Measurements from ENCODE around the gene RUNX1.

Gene RUNX1

DNA sequence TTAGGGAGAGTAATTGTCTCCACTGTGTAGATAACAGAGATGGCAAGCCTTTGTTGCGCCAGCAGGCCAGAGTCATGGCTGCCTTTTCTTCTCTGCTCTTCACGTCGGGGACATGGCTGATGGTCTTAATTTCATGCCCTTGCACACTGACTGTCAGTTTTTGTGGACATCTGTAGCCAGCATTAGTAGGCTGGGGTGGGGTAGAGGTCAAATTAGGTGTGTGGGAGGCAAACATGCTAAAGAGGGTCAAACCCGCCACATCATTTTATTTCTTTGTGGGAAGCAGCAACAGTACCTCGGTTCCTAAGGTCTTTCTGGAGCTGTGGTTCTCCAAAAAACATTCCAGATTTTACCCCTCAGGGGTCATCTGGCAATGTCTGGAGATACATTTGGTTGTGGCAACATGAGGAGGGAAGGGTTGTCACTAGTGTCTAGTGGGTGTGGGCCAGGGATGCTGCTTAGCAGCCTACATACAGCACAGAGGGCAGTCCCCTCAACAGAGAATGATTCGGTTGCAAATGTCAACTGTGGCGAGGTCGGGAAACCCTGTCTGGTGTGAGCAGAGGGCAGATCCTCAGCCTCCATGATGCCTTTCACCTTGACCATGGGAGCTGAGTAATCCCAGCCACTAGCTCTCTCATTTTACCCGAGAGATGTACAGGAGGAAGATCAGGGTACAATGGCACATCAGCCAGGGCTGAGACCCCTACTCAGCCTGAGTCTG lies 14.7 kb downstream of the RUNX1 start:
- POLR2A ChIA-PET: no interaction called here
- TF ChIP-seq TARDBP (IDR thresholded peaks at IDR 0.05): no peak
- TF ChIP-seq SUZ12 (IDR thresholded peaks at IDR 0.05): no peak
- TF ChIP-seq HDGF (IDR thresholded peaks at IDR 0.05; ENCODE audit: borderline replicate concordance): no peak
- no peak for TF ChIP-seq FOXA1 (IDR thresholded peaks at IDR 0.05)
- TF ChIP-seq ELF4 (IDR thresholded peaks at IDR 0.05): no peak
- TF ChIP-seq ZNF384 (IDR thresholded peaks at IDR 0.05): no peak
- TF ChIP-seq SP1 (IDR thresholded peaks at IDR 0.05): no peak
- no peak for TF ChIP-seq FOXM1 (IDR thresholded peaks at IDR 0.05; ENCODE audit: borderline replicate concordance)
- TF ChIP-seq BHLHE40 (IDR thresholded peaks at IDR 0.05; ENCODE audit: borderline replicate concordance): no peak
- no peak for TF ChIP-seq ARNT (IDR thresholded peaks at IDR 0.05)
- TF ChIP-seq PKNOX1 (IDR thresholded peaks at IDR 0.05): no peak
- no peak for TF ChIP-seq FOXK2 (IDR thresholded peaks at IDR 0.05)
- TF ChIP-seq LEF1 (IDR thresholded peaks at IDR 0.05; ENCODE audit: borderline replicate concordance): no peak
- TF ChIP-seq L3MBTL2 (conservative IDR thresholded peaks at IDR 0.05): no peak
- TF ChIP-seq CTBP1 (IDR thresholded peaks at IDR 0.05; ENCODE audit: borderline replicate concordance): no peak
- TF ChIP-seq NFRKB (IDR thresholded peaks at IDR 0.05): no peak
- CTCF ChIA-PET: no interaction called here
- DNase-seq (ENCODE audit: extremely low spot score): no peak

- no peak for DNase-seq (ENCODE audit: extremely low spot score)
- CTCF ChIA-PET: no interaction called here
- no peak for TF ChIP-seq PKNOX1 (IDR thresholded peaks at IDR 0.05)
- TF ChIP-seq CTBP1 (IDR thresholded peaks at IDR 0.05; ENCODE audit: borderline replicate concordance): no peak
- no peak for TF ChIP-seq FOXA1 (IDR thresholded peaks at IDR 0.05)
- no peak for TF ChIP-seq SUZ12 (IDR thresholded peaks at IDR 0.05)
- TF ChIP-seq FOXK2 (IDR thresholded peaks at IDR 0.05): no peak
- TF ChIP-seq L3MBTL2 (conservative IDR thresholded peaks at IDR 0.05): no peak
- POLR2A ChIA-PET: no interaction called here
These were observed 16.4 kb downstream of the RUNX1 start for GRCh38 chr21:35032474-35033263.

DNA sequence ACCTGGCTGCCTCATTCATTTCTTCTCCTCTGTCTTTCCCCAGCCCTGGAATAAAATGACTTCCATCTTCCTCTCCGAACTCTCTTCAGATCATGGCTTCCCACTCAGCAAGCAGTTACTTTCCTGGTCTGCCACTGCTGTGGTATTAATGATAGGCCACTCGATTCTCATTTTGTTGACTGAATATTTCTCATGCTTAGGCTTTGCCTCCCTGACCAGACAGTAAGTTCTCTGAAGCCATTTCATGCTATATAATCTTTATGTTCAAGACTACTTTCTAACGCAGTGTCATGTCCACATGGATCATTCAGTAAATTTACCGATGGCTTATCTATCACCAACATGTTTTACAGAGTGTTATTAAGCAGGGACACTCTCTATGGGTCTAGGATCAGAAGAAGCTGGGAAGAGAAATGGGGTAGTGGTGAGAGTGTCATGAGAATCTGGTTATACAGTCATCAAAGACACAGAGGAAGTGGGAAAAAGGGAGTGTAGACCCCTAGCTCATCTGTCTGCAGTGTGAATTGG lies 20.6 kb downstream of the RUNX1 start:
- ChIA-PET POLR2A (no interaction called here), CTCF (no interaction called here)
- TF ChIP-seq PKNOX1 (IDR thresholded peaks at IDR 0.05): no peak
- no peak for TF ChIP-seq BHLHE40 (IDR thresholded peaks at IDR 0.05; ENCODE audit: borderline replicate concordance)
- TF ChIP-seq ZNF384 (IDR thresholded peaks at IDR 0.05): no peak
- TF ChIP-seq ELF4 (IDR thresholded peaks at IDR 0.05): no peak
- TF ChIP-seq ARNT (IDR thresholded peaks at IDR 0.05): no peak
- no peak for TF ChIP-seq HDGF (IDR thresholded peaks at IDR 0.05; ENCODE audit: borderline replicate concordance)
- TF ChIP-seq SP1 (IDR thresholded peaks at IDR 0.05): no peak
- no peak for TF ChIP-seq LEF1 (IDR thresholded peaks at IDR 0.05; ENCODE audit: borderline replicate concordance)
- no peak for TF ChIP-seq L3MBTL2 (conservative IDR thresholded peaks at IDR 0.05)
- TF ChIP-seq SUZ12 (IDR thresholded peaks at IDR 0.05): no peak
- no peak for TF ChIP-seq TARDBP (IDR thresholded peaks at IDR 0.05)
- no peak for TF ChIP-seq NFRKB (IDR thresholded peaks at IDR 0.05)
- TF ChIP-seq FOXM1 (IDR thresholded peaks at IDR 0.05; ENCODE audit: borderline replicate concordance): no peak
- TF ChIP-seq FOXA1 (IDR thresholded peaks at IDR 0.05): no peak
- no peak for TF ChIP-seq FOXK2 (IDR thresholded peaks at IDR 0.05)
- TF ChIP-seq CTBP1 (IDR thresholded peaks at IDR 0.05; ENCODE audit: borderline replicate concordance): no peak
- DNase-seq (ENCODE audit: extremely low spot score): no peak

- POLR2A ChIA-PET: no interaction called here
- TF ChIP-seq HDGF (IDR thresholded peaks at IDR 0.05; ENCODE audit: borderline replicate concordance) (no peak), SUZ12 (IDR thresholded peaks at IDR 0.05) (no peak), CTBP1 (IDR thresholded peaks at IDR 0.05; ENCODE audit: borderline replicate concordance) (no peak), FOXM1 (IDR thresholded peaks at IDR 0.05; ENCODE audit: borderline replicate concordance) (no peak), BHLHE40 (IDR thresholded peaks at IDR 0.05; ENCODE audit: borderline replicate concordance) (no peak), FOXK2 (IDR thresholded peaks at IDR 0.05) (no peak), FOXA1 (IDR thresholded peaks at IDR 0.05) (no peak)
- CTCF ChIA-PET: no interaction called here
- DNase-seq (ENCODE audit: extremely low spot score): no peak
These were observed 21.3 kb downstream of the RUNX1 start for GRCh38 chr21:35027563-35028450.

Data from HEK293T (cell line).